ENCODE measurements around the gene FLYWCH2. TPM values are rescaled to one million over a fixed set of nuclear protein-coding genes. Genes with fewer than 3 reads are reported as not detected.

Gene FLYWCH2
- total RNA-seq, 2 experiments from 2014 or later, result 7.8 to 8.1 TPM

GRCh38 chr16:2874032-2874911 is 8.7 kb upstream of the FLYWCH2 start:
- Mint-ChIP-seq H3K36me3 (ENCODE audit: low read depth) (no peaks in the 10 kb centered on the region), H3K9me3 (no peaks in the 10 kb centered on the region), H3K27me3 (no peaks in the 10 kb centered on the region), H3K4me3 (no peak overlapping the region), H3K27ac (no peak overlapping the region), H3K4me1 (ENCODE audit: low read depth) (peaks cover under 1% of the 10 kb centered on the region)
- peak in 1 of 14 experiments; percentile 29 for DNase-seq
- Histone ChIP-seq H3K4me3 (ENCODE audit: low read length) (no peak overlapping the region), H3K27me3 (ENCODE audit: control insufficient read depth in 1 of 2, insufficient read depth in 2 of 2, low read length in 2 of 2) (no peaks in the 10 kb centered on the region), H3K36me3 (ENCODE audit: insufficient read depth, low read length) (no peaks in the 10 kb centered on the region), H3K4me1 (ENCODE audit: insufficient read depth, low read length) (peaks cover 9% of the 10 kb centered on the region), H3K27ac (ENCODE audit: low read depth in 1 of 2, low read length in 2 of 2) (no peak overlapping the region), H3K9me3 (ENCODE audit: control insufficient read depth in 1 of 2, insufficient read depth in 1 of 2, low read length in 2 of 2) (no peaks in the 10 kb centered on the region)
- ChIA-PET CTCF (interaction anchor here (0.6 to 1.4 kb wide), 9 partner anchors 9 to 73 kb away, joined by 3 to 6 read pairs (median 4); partner anchors contain the start of genes FLYWCH1 and FLYWCH2), POLR2A (interaction anchor here (1.0 kb wide), 2 partner anchors 8 to 37 kb away, joined by 6 read pairs; partner anchors contain the start of genes FLYWCH1 and FLYWCH2)
- intact Hi-C loops (cut with DNase I, micrococcal nuclease), result loop anchor here (2.0 to 5.0 kb wide), 2 partner anchors 53 to 537 kb away; no protein-coding TSS in a partner anchor
- TF ChIP-seq, protein P1, sequence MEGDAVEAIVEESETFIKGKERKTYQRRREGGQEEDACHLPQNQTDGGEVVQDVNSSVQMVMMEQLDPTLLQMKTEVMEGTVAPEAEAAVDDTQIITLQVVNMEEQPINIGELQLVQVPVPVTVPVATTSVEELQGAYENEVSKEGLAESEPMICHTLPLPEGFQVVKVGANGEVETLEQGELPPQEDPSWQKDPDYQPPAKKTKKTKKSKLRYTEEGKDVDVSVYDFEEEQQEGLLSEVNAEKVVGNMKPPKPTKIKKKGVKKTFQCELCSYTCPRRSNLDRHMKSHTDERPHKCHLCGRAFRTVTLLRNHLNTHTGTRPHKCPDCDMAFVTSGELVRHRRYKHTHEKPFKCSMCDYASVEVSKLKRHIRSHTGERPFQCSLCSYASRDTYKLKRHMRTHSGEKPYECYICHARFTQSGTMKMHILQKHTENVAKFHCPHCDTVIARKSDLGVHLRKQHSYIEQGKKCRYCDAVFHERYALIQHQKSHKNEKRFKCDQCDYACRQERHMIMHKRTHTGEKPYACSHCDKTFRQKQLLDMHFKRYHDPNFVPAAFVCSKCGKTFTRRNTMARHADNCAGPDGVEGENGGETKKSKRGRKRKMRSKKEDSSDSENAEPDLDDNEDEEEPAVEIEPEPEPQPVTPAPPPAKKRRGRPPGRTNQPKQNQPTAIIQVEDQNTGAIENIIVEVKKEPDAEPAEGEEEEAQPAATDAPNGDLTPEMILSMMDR (IDR thresholded peaks at IDR 0.05), result no peak
- ATAC-seq (ENCODE audit: poor library complexity), result no peak

DNA sequence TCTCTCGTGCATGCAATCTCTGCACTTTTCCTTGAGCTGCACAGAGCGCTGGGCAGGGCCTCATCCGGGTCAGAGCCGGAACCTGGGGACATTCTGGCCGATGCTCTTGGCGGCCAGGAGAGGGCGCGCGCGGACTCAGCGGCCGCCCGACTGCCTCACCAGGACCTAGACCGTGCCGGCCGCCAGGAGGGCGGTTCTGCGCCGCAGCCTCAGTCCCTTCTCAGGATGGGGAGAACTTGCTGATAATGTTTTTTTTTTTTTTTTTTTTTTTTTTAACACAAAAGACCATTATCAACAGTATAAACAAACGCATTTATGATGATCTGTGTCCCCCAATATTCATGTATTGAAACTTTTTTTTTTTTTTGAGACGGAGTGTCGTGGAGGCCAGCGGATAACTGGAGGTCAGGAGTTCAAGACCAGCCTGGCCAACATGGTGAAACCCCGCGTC is 8.1 kb upstream of the FLYWCH2 start:
- Mint-ChIP-seq H3K27me3 (no peaks in the 10 kb centered on the region), H3K36me3 (ENCODE audit: low read depth) (no peaks in the 10 kb centered on the region), H3K9me3 (no peaks in the 10 kb centered on the region), H3K4me1 (ENCODE audit: low read depth) (no peaks in the 10 kb centered on the region), H3K27ac (no peak overlapping the region), H3K4me3 (no peak overlapping the region)
- H3K9me3 ChIP-seq (ENCODE audit: control insufficient read depth in 1 of 2, insufficient read depth in 1 of 2, low read length in 2 of 2), result peaks cover 0 to under 1% of the 10 kb centered on the region in 2 experiments
- peak; percentile 100 for ATAC-seq (ENCODE audit: poor library complexity)
- no peak overlapping the region for H3K27ac ChIP-seq (ENCODE audit: low read depth in 1 of 2, low read length in 2 of 2)
- H3K27me3 ChIP-seq (ENCODE audit: control insufficient read depth in 1 of 2, insufficient read depth in 2 of 2, low read length in 2 of 2), result no peaks in the 10 kb centered on the region
- ChIA-PET POLR2A (interaction anchor here (1.0 kb wide), 2 partner anchors 8 to 37 kb away, joined by 6 read pairs; partner anchors contain the start of genes FLYWCH1 and FLYWCH2), CTCF (interaction anchor here (0.6 to 1.4 kb wide), 9 partner anchors 8 to 72 kb away, joined by 3 to 6 read pairs (median 4); partner anchors contain the start of genes FLYWCH1 and FLYWCH2)
- H3K4me3 ChIP-seq (ENCODE audit: low read length), result no peak overlapping the region
- DNase-seq, result peak; percentile 40 to 90 (median 56)
- TF ChIP-seq, protein P1 (IDR thresholded peaks at IDR 0.05), result peak; percentile 95
- peaks cover 9% of the 10 kb centered on the region for H3K4me1 ChIP-seq (ENCODE audit: insufficient read depth, low read length)
- no peaks in the 10 kb centered on the region for H3K36me3 ChIP-seq (ENCODE audit: insufficient read depth, low read length)
- intact Hi-C loops (cut with DNase I, micrococcal nuclease), result loop anchor here (1.0 to 5.0 kb wide), 4 partner anchors 44 to 538 kb away; partner anchors contain the start of gene PKMYT1 (in 1 of the 2)

DNA sequence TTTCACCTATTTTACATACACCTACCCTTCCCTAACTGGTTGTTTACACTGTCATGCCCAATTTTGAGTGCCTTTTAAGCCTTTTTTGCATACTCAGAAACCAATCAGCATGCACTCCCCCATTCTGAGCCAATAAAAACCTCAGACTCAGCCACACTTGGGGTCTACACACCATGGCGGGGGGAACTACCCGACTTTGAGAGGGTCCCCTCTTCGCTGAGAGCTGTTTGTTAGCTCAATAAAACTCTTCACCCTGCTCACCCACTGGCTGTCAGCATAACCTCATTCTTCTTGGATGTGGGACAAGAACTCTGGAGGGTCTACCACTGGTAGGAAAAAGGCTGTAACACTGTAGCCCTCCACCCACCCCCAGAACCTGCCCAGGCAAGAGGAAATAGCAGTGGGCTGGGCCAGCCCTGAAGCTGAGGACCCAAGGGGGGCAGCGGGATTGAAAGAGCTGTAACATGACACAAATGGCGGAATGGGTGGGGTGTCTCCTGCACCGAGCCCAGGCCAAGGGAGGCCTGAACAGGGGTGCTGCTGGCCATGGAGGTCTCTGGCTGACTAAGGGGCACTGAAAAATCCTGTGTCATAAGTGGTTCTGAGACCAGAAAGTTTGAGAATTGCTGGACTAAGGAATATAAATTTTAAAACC is 3.0 kb upstream of the FLYWCH2 start:
- peak overlapping the region; percentile 14 for H3K27ac Mint-ChIP-seq
- peak overlapping the region; percentile 63 for H3K4me3 Mint-ChIP-seq
- intact Hi-C loops (cut with DNase I, micrococcal nuclease), result loop anchor here (5.0 kb wide), 2 partner anchors 37 to 102 kb away; partner anchors contain the start of gene PKMYT1 (in 1 of the 2)

More for the DNA sequence above, 3.0 kb upstream of the FLYWCH2 start:
- no peaks in the 10 kb centered on the region for H3K27me3 Mint-ChIP-seq
- H3K36me3 ChIP-seq (ENCODE audit: insufficient read depth, low read length), result no peaks in the 10 kb centered on the region
- peaks cover 4% of the 10 kb centered on the region for H3K36me3 Mint-ChIP-seq (ENCODE audit: low read depth)
- POLR2A ChIA-PET, result interaction anchor here (0.6 kb wide), 1 partner anchor 102 kb away, joined by 3 read pairs; no protein-coding TSS in a partner anchor
- CTCF ChIA-PET, result interaction anchor here (0.8 to 1.0 kb wide), 2 partner anchors 12 to 47 kb away, joined by 3 read pairs; no protein-coding TSS in a partner anchor
- no peaks in the 10 kb centered on the region for H3K9me3 Mint-ChIP-seq
- H3K4me1 Mint-ChIP-seq (ENCODE audit: low read depth), result peaks cover 7% of the 10 kb centered on the region
- no peaks in the 10 kb centered on the region for H3K27me3 ChIP-seq (ENCODE audit: control insufficient read depth in 1 of 2, insufficient read depth in 2 of 2, low read length in 2 of 2)
- peaks cover 18% of the 10 kb centered on the region for H3K4me1 ChIP-seq (ENCODE audit: insufficient read depth, low read length)
- TF ChIP-seq, protein P1 (IDR thresholded peaks at IDR 0.05), result no peak
- ATAC-seq (ENCODE audit: poor library complexity) (no peak), DNase-seq (no peak)
- no peak overlapping the region for H3K4me3 ChIP-seq (ENCODE audit: low read length)
- H3K27ac ChIP-seq (ENCODE audit: low read depth in 1 of 2, low read length in 2 of 2), result no peak overlapping the region
- H3K9me3 ChIP-seq (ENCODE audit: control insufficient read depth in 1 of 2, insufficient read depth in 1 of 2, low read length in 2 of 2), result peaks cover 0 to 4% of the 10 kb centered on the region in 2 experiments

Measured in CD4-positive, alpha-beta T cell (primary cell).